ENCODE data around the gene EPSTI1. TPM values are rescaled to one million over a fixed set of nuclear protein-coding genes. Genes with fewer than 3 reads are reported as not detected.
"Not testable (repeated sequence)": the region's sequence is repeated elsewhere in the genome, so short reads cannot be mapped to it uniquely, and the experiment has no call there.

The EPSTI1 gene
- total RNA-seq, 1 donor from 2014 or later, result 4.6 TPM

DNA sequence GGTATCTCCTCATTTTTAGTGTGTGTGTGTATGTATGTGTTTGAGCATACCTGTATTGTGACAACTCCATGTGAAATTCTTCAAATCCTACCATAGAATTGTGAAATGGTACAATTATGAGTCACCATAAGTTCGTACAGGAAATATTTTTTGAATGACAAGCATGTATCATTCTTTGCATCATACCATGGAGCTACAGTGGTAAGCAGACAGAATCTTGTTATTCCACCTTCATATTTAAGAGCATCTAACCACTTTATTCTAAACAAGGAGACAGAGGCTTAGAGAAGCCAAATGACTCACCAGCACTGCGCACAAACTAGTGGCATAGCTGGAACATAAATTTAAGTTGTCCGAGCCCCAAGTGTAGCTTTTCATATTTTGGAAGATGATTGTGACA, 4.5 kb upstream of the EPSTI1 start:
- no peak for DNase-seq (ENCODE audit: low read depth)
- H3K4me3 ChIP-seq (ENCODE audit: low read depth, low read length), result no peak overlapping the region
- TF ChIP-seq, protein P1, sequence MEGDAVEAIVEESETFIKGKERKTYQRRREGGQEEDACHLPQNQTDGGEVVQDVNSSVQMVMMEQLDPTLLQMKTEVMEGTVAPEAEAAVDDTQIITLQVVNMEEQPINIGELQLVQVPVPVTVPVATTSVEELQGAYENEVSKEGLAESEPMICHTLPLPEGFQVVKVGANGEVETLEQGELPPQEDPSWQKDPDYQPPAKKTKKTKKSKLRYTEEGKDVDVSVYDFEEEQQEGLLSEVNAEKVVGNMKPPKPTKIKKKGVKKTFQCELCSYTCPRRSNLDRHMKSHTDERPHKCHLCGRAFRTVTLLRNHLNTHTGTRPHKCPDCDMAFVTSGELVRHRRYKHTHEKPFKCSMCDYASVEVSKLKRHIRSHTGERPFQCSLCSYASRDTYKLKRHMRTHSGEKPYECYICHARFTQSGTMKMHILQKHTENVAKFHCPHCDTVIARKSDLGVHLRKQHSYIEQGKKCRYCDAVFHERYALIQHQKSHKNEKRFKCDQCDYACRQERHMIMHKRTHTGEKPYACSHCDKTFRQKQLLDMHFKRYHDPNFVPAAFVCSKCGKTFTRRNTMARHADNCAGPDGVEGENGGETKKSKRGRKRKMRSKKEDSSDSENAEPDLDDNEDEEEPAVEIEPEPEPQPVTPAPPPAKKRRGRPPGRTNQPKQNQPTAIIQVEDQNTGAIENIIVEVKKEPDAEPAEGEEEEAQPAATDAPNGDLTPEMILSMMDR (conservative IDR thresholded peaks at IDR 0.05; ENCODE audit: low read depth, low read length), result no peak

DNA sequence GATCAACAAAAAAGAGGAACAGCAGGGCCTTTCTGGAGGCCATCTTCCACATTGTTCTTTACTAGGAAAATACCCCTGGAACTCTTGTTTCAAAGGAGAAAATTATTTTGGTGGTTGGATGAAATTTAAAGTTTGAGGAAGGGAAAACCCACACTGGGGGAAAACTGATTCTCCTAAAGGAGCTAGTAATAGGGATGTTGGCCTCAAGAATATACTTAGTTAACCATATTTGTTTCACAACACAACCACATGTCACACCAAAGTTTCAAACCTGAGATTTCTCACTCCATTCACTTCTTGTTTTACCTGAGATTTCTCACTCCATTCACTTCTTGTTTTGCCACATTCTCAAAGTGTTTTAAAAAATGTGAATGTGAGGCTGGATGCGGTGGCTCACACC, 2.8 kb upstream of the EPSTI1 start:
- no peak overlapping the region for H3K4me3 ChIP-seq (ENCODE audit: low read depth, low read length)
- no peak for DNase-seq (ENCODE audit: low read depth)
- TF ChIP-seq, protein P1 (conservative IDR thresholded peaks at IDR 0.05; ENCODE audit: low read depth, low read length), result no peak

DNA sequence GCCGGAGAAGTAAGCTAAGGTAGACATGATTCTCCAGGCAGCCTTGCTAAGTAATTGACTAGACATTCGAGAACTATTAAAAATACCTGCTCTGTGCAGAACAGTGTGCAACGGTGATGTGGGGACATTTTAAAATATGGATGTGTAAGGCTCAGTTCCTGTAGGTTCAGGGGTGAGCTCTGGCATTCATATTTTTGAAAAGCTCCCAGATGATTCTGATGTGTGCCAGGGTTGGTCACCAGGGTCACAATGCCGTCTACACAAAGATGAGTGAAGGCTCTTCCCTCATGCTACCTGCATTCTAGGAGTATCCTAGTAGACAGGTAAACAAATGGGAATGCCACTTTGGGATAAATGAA, 702 bp upstream of the EPSTI1 start:
- peak overlapping the region; percentile 73 for H3K4me3 ChIP-seq (ENCODE audit: low read depth, low read length)
- DNase-seq (ENCODE audit: low read depth), result no peak
- TF ChIP-seq, protein P1 (conservative IDR thresholded peaks at IDR 0.05; ENCODE audit: low read depth, low read length), result no peak

DNA sequence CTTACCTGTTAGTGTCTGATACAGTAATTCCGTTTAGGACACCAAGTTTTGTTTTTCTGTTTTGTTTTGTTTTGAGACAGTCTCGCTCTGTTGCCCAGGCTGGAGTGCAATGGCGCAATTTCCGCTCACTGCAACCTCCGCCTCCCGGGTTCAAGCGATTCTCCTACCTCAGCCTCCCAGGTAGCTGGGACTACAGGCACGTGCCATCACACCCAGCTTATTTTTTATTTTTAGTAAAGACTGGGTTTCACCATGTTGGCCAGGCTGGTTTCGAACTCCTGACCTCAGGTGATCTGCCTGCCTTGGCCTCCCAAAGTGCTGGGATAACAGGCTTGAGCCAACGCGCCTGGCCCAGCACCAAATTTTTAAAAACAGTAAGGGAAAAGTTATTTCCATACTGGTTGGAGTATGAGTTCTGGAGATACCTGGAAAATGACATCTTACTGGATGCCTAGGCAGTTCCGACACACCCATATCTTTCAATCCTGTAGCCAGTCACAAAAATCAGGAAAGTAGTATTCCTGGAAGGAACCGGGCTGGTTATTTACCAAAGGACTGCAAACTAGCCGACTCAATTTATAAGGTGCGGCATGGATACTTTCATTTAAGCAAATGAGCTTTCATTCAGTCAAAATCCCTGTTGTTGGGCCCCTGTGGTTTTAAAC, 676 bp downstream of the EPSTI1 start:
- DNase-seq (ENCODE audit: low read depth), result not testable (repeated sequence)
- H3K4me3 ChIP-seq (ENCODE audit: low read depth, low read length), result peak overlapping the region; percentile 73

DNA sequence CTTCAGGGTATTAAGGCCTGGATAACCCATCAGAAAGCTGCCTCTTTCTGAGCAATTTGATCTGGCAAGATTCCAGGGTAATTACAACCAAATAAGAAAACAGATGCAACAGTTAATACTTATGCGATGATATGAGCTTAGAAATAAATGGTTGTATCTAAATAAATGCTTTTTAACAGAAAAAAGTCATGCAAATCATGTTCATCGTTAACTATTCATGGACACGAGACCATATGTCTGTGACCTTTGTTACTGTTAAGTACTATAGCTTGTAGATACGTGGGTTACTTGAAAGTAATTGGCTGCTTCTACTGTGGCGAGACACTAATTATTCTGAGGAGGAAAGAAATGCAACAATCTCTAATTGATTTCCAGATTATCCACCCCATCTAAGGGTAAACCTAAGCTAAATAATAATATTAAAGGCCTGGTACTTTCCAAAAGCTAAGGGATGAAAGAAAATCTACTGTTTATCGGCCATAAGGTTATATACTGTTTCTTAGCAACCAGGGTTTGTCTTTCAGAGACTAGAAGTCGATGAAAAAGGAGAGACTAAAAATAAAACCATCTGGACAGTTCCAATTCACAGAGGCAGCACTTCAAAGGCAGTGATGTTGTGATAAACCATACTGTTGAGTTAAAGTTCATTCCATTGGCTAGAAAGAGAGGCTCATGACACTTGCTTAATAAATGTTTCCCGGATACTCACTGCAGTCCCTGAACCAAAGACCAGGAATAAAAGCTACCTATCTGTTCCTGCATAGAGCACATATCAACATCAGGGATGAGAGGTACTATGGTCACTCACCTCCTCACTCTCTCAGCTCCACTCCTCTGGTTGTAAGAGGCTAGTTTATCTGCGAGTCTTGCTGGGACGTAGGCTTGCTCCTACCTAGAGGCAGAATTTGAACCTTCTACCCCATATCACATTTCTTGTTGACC, 1.5 kb downstream of the EPSTI1 start:
- TF ChIP-seq, protein P1 (conservative IDR thresholded peaks at IDR 0.05; ENCODE audit: low read depth, low read length), result no peak
- DNase-seq (ENCODE audit: low read depth), result no peak
- H3K4me3 ChIP-seq (ENCODE audit: low read depth, low read length), result peak overlapping the region; percentile 73

DNA sequence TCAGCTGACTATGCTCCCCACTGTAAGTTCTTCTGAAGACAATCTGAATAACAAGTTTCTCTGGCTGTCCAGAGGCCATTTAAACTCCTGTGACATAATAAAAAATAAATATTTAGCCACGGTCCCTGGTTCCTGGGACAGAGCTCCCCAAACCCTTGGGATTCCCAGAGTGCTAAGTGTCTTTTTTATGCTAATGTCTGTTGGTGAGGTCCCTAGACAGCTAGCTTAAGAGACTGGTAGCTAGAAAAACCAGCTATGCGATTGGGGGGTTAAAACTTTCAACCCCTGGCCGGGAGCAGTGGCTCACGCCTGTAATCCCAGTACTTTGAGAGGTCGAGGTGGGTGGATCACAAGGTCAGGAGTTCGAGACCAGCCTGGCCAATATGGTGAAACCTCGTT, 5.9 kb downstream of the EPSTI1 start:
- no peak overlapping the region for H3K4me3 ChIP-seq (ENCODE audit: low read depth, low read length)
- TF ChIP-seq, protein P1 (conservative IDR thresholded peaks at IDR 0.05; ENCODE audit: low read depth, low read length), result no peak
- DNase-seq (ENCODE audit: low read depth), result no peak

DNA sequence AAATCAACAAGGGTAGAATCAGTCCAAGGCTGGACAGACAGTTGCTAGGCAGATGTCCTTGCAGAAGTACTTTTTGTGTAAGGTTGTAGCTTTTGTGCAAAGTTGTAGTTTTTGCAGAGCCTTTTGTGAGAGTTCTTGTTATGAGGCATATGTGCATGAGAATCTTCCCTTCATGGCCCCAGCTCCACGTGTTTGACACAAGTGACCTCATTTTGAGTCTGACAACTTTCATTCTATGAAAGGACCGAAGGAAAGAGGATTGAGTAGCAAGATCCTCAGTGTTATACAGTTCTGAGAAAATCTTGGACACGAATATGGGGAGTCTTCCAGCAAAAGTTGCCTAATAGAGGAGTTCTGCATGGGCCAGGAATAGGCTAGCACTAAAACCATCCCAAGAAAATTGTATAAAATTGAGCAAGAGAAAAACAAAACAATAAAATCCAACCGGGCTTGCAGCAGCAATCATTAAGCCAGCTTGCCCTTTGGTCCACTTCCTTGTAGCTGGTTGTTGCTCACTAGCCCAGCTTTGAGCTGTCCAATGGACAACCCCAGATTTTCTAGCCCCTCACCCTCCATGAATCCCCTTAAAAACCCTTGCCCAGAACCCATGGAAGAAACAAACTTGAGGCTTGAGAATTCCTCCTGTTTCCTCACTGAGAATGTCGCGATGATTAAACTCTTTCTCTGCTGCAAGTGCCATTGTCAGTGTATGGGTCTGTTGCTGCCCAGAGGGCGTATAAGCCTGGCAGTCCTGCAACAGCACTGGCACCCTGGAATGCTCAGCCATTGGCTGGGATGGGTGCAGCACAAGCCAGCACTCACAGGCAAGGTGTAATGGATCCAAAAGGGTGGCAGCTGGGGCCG, 6.5 kb downstream of the EPSTI1 start:
- peak; percentile 70 for DNase-seq (ENCODE audit: low read depth)
- TF ChIP-seq, protein P1 (conservative IDR thresholded peaks at IDR 0.05; ENCODE audit: low read depth, low read length), result no peak
- H3K4me3 ChIP-seq (ENCODE audit: low read depth, low read length), result peak overlapping the region; percentile 1
